ENCODE data around the gene TSHZ2. TPM values are rescaled to one million over a fixed set of nuclear protein-coding genes. Genes with fewer than 3 reads are reported as not detected.

Gene TSHZ2
- total and polyA plus RNA-seq, 2 donors (not counting 3 experiments of a cell fraction or from before 2014, with no cell fraction given) = not detected

DNA sequence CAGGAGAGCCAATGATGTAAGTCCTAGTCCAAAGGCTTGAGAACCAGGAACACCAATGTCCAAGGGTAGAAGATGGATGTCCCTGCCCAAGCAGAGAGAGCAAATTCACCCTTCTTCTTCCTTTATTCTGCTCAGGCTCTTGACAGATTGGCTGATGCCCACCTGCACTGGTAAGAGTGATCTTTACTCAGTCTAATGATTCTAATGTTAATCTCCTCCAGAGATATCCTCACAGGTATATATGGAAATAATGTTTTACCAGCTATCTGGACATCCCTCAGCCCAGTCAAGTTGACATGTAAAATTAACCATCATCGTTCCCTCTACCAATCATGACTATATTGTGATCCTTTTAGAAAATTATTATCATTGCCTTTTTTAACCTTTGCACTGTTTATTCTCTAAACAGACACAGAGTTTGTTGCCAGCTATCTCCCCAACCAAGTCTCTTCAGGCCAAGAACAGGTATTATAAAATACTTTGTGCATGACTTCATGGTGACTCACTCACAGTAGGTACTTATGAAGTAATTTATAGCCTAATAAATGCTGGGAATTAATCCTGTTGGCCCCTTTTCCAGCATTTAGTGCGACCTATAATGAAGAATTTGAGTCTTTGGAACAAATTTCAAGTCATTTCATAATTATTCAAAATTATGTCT lies 26.2 kb upstream of the TSHZ2 start:
- no peak for FAIRE-seq
- no peak overlapping the region for H3K9ac ChIP-seq (replicated peaks; ENCODE audit: extremely low read depth, insufficient read depth, low read length)
- H2AFZ ChIP-seq (ENCODE audit: low read depth, low read length) = no peak overlapping the region
- no peaks in the 10 kb centered on the region for H3K27me3 ChIP-seq (ENCODE audit: control insufficient read depth in 2 of 2, insufficient read depth in 2 of 2, low read length in 2 of 2)
- H3K79me2 ChIP-seq (ENCODE audit: control insufficient read depth, insufficient read depth, low read length) = no peaks in the 10 kb centered on the region
- ChIA-PET POLR2A (no interaction called here), CTCF (no interaction called here)
- BruUV-seq (replicated peaks) = no TSS peak
- H3K4me2 ChIP-seq (ENCODE audit: insufficient read depth, low read length) = no peak overlapping the region
- H4K20me1 ChIP-seq (replicated peaks; ENCODE audit: control insufficient read depth, extremely low read depth, insufficient read depth, low read length) = no peaks in the 10 kb centered on the region
- no peak overlapping the region for H3K4me3 ChIP-seq (replicated peaks in 1 of 3; ENCODE audit: insufficient read depth in 1 of 3, low read depth in 1 of 3, low read length in 3 of 3)
- dilution Hi-C loops (cut with MboI; ENCODE audit: extremely low pct_ligation_motif_present, low sequenced_read_pairs) = no loop called here
- TF ChIP-seq POLR2A (IDR thresholded peaks at IDR 0.05; ENCODE audit: low read depth, low read length) (no peak), POLR2AphosphoS5 (IDR thresholded peaks at IDR 0.05; ENCODE audit: insufficient read depth, low read depth, low read length) (no peak), FOS (IDR thresholded peaks at IDR 0.05; ENCODE audit: borderline replicate concordance, insufficient read depth, low read length) (no peak), MYC (IDR thresholded peaks at IDR 0.05; ENCODE audit: low read depth, low read length) (no peak), JUN (IDR thresholded peaks at IDR 0.05; ENCODE audit: borderline replicate concordance, insufficient read depth, insufficient read length, low read depth) (no peak), GATA2 (IDR thresholded peaks at IDR 0.05; ENCODE audit: insufficient read depth, insufficient read length, low read depth, low read length) (no peak), EZH2 (IDR thresholded peaks at IDR 0.05; ENCODE audit: borderline replicate concordance, low read depth, low read length, severe bottlenecking) (no peak)
- TF ChIP-seq, protein P1, sequence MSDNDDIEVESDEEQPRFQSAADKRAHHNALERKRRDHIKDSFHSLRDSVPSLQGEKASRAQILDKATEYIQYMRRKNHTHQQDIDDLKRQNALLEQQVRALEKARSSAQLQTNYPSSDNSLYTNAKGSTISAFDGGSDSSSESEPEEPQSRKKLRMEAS (IDR thresholded peaks at IDR 0.05; ENCODE audit: insufficient read depth, insufficient read length) = no peak
- TF ChIP-seq, protein P2, sequence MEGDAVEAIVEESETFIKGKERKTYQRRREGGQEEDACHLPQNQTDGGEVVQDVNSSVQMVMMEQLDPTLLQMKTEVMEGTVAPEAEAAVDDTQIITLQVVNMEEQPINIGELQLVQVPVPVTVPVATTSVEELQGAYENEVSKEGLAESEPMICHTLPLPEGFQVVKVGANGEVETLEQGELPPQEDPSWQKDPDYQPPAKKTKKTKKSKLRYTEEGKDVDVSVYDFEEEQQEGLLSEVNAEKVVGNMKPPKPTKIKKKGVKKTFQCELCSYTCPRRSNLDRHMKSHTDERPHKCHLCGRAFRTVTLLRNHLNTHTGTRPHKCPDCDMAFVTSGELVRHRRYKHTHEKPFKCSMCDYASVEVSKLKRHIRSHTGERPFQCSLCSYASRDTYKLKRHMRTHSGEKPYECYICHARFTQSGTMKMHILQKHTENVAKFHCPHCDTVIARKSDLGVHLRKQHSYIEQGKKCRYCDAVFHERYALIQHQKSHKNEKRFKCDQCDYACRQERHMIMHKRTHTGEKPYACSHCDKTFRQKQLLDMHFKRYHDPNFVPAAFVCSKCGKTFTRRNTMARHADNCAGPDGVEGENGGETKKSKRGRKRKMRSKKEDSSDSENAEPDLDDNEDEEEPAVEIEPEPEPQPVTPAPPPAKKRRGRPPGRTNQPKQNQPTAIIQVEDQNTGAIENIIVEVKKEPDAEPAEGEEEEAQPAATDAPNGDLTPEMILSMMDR (IDR thresholded peaks at IDR 0.05; ENCODE audit: extremely low read depth in 1 of 2, insufficient read depth in 1 of 2, low read depth in 1 of 2, low read length in 2 of 2) = no peak
- H3K36me3 ChIP-seq (ENCODE audit: control insufficient read depth in 2 of 2, extremely low read depth in 1 of 2, insufficient read depth in 2 of 2, low read length in 2 of 2) = no peaks in the 10 kb centered on the region
- no peaks in the 10 kb centered on the region for H3K4me1 ChIP-seq (ENCODE audit: control insufficient read depth, extremely low read depth, insufficient read depth, low read length)
- no peak for DNase-seq (ENCODE audit: low read depth, low spot score)
- no peaks in the 10 kb centered on the region for H3K9me1 ChIP-seq (replicated peaks; ENCODE audit: control insufficient read depth, extremely low read depth, insufficient read depth, low read length)
- no peak overlapping the region for H3K27ac ChIP-seq (ENCODE audit: insufficient read depth, low read depth, low read length)
- intact Hi-C loops (cut with micrococcal nuclease) = no loop called here
- H3K9me3 ChIP-seq (replicated peaks; ENCODE audit: control insufficient read depth, insufficient read depth, low read length) = no peaks in the 10 kb centered on the region
